Mucosa of gallbladder (tissue), 1 donor: Measurements from ENCODE around the gene CACNA1B. TPM values are rescaled to one million over a fixed set of nuclear protein-coding genes. Genes with fewer than 3 reads are reported as not detected.
"Not testable (repeated sequence)": the region's sequence is repeated elsewhere in the genome, so short reads cannot be mapped to it uniquely, and the experiment has no call there.

Source experiments
- DNase-seq: peaks from one replicate; pipeline ENCODE4 v3.0.0-alpha.2; 2020; ENCODE audit warnings: low spot score
- total RNA-seq: library from RNA; stranded (reverse); gene quantifications from one replicate; pipeline ENCODE4 v1.2.1, GENCODE V29; 2021
- donor health status: DM: no; HTN: no; CAD: no.

The CACNA1B gene
- total RNA-seq, 1 donor from 2014 or later: 0.43 TPM

DNA sequence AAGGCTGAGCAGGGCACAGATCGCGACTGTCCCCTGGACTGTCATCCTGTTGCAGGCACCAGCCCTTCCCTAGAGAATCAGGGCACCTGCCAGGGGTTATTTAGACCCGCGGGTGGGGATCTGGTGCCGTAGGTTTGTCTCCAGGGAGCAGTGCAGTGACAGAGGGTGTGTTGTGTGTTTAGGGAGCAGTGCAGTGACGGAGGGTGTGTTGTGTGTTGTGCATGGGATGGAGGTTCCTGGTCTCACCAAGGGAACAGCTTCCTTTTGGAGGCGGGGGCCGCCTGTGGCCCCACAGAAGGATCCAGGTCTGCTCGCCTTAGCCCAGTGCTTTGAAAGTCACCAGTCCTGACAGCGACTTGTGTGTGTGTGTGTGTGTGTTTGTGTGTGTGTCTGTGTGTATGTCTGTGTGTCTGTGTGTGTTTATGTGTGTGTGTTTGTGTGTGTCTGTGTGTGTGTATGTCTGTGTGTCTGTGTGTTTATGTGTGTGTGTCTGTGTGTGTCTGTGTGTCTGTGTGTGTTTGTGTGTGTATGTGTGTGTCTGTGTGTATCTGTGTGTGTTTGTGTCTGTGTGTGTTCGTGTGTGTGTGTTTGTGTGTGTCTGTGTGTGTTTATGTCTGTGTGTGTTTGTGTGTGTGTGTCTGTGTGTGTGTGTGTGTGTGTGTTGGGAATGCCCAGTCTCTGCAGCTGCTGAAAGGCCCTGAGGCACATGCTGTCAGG is 265.1 kb downstream of the CACNA1B start:
- DNase-seq: not testable (repeated sequence)

DNA sequence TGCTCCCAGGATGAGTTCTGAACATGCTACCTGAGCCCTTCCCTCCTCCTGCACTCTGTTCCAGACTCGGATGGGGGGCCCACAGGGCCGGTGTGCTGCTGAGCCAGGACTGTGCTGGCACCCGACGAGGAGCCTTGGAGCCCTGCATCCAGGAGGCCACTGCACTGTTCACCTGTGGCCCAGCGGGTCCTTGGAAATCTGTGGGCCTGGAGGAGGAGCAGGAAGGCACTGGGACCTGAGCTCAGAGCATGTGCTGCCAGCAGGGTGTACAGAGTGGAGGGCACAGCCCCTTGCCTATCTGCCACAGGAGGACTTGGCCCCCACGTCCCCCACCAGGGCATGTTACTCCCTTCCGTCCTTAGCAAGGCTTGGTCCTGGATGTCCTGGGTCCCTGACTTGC is 265.9 kb downstream of the CACNA1B start:
- not testable (repeated sequence) for DNase-seq

DNA sequence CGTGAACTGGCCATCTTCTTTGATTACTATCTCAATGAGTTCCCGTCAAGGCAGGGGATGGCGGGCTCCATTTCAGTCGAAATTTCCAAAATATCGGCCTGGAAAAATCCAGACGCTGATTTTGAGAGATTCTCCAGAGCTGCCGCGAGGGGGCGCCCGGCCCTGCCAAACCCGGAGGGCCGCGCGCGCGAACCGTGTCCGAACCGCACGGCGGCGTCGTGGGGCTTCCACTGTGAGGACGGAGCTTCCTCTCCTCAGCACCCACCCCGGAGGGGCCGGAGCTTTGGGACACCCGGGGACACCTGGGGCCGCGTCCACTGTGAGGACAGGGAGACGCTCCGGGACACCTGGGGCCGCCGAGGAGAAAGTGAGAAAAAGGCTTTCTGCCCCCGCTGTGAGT is 270.0 kb downstream of the CACNA1B start:
- DNase-seq: peak; percentile 25

DNA sequence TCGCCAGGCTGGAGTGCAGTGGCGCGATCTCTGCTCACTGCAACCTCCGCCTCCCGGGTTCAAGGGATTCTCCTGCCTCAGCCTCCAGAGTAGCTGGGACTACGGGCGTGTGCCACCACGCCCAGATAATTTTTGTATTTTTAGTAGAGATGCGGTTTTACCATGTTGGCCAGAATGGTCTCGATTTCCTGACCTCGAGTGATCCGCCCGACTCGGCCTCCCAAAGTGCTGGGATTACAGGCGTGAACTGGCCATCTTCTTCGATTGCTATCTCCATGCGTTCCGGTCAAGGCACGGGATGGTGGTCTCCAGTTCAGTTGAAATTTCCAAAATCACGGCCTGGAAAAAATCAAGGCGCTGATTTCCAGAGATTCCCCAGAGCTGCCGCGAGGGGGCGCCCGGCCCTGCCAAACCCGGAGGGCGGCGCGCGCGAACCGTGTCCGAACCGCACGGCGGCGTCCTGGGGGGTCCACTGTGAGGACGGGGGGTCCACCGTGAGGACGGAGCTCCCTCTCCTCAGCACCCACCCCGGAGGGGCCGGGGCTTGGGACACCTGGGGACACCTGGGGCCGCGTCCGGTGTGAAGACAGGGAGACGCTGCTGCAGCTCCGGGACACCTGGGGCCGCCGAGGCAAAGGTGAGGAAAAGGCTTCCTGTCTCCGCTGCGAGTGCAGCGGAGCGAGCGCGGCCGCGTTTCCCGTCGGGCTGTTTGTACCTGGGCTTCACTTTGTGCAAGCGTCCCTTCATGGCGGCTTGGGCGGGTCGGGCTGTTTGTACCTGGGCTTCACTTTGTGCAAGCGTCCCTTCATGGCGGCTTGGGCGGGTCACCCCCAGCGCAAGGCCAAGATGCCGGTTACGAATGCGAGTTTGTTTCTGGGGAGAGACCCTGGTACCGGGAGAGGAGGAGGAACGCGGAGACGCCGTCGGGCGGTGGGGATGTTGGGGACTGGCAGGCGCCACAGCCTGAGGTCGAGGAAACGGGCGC is 272.4 kb downstream of the CACNA1B start:
- DNase-seq: not testable (repeated sequence)

DNA sequence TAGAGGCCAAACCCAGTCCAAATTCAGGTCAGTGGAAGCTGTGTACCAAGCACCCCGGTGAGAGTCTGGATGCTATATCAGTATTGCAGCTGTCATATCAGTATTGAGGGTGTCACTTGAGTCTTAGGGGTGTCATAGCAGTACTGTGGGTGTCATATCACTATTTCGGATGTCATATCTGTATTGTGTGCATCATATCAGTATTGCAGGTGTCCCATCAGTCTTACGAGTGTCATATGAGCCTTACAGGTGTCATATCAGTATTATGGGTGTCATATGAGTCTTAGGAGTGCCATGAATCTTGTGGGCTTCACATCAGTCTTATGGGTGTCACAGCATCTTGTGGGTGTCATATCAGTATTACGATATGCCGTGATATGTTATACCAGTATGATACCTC is 278.2 kb downstream of the CACNA1B start:
- DNase-seq: not testable (repeated sequence)

DNA sequence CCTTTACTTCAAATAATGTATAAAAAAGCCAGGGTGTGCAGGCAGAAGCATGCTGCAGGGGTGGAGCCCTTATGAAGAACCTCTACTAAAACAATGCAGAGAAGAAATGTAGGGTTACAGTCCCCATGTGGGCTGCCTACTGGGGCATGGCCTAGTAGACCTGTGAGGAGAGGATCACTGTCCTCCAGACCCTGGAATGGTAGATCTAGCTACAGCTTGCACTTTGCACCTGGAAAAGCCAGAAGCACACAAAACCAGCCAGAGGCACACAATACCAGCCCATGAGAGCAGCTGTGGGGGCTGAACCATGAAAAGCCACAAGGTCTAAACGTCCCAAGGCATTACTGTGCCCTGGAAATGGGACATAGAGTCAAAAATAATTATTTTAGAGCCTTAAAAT is 289.2 kb downstream of the CACNA1B start:
- DNase-seq: not testable (repeated sequence)
